Tibial nerve (tissue), 4 donors: ENCODE measurements around the gene SLC4A11.

Experiments
- CTCF ChIP-seq, 5 experiments: fragments of 200-600 bp in 3 of 5; fragments of 450-650 bp in 2 of 5; sonication (generic) in 3 of 5; IDR thresholded peaks; one replicate each; pipeline ENCODE4 v1.5.1; 2016 to 2019; ENCODE audit warnings: antibody characterized with exemption in 5 of 5, mild to moderate bottlenecking in 3 of 5, moderate library complexity in 2 of 5
- EP300 ChIP-seq, 2 donors: sonication (generic); formaldehyde crosslinking; IDR thresholded peaks; one replicate each; pipeline ENCODE4 v1.6.1; 2017; ENCODE audit warnings: antibody characterized with exemption in 2 of 2, mild to moderate bottlenecking in 1 of 2
- POLR2A ChIP-seq, 2 donors: fragments of 450-650 bp; IDR thresholded peaks; one replicate each; pipeline ENCODE4 v1.6.1; 2017; ENCODE audit warnings: antibody characterized with exemption in 2 of 2, mild to moderate bottlenecking in 2 of 2, moderate library complexity in 2 of 2

- no peak for TF ChIP-seq CTCF (IDR thresholded peaks at IDR 0.05)
- TF ChIP-seq EP300 (IDR thresholded peaks at IDR 0.05), result peak in 1 of 2 donors; percentile 47
- TF ChIP-seq POLR2A (IDR thresholded peaks at IDR 0.05), result no peak
These were observed 29.6 kb downstream of the SLC4A11 start, which contains the start of gene ITPA for GRCh38 chr20:3209257-3209945.
